GM12874 (cell line): ENCODE results near the gene LRIG3.

ENCODE experiments used
- TF ChIP-seq, protein P1 (sequence below): IDR thresholded peaks from 2 replicates; pipeline ENCODE4 v1.5.1; 2011; ENCODE audit warnings: low read depth, mild to moderate bottlenecking, control low read depth, low read length, moderate library complexity; ENCODE audit not compliant: insufficient read depth

The LRIG3 gene

DNA sequence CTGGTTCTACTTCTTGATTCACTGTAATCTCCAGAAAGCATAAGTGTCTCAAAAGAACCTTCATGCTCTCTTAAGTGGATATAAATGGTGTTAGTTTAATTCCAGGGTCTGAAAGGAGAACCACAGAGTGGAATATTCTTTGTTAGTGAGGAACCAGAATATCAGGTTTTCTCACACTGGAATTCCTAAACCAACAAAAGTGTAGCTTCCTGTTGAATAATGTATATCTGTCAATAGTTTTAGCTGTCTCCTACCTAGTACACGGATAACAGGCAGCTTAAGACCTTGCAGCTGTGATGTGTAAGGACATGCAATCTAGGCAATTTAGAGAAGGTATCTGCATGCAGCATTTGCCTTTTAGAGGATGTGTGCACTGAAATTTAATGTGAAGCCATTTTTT lies 24.0 kb downstream of the LRIG3 start:
- TF ChIP-seq, protein P1, sequence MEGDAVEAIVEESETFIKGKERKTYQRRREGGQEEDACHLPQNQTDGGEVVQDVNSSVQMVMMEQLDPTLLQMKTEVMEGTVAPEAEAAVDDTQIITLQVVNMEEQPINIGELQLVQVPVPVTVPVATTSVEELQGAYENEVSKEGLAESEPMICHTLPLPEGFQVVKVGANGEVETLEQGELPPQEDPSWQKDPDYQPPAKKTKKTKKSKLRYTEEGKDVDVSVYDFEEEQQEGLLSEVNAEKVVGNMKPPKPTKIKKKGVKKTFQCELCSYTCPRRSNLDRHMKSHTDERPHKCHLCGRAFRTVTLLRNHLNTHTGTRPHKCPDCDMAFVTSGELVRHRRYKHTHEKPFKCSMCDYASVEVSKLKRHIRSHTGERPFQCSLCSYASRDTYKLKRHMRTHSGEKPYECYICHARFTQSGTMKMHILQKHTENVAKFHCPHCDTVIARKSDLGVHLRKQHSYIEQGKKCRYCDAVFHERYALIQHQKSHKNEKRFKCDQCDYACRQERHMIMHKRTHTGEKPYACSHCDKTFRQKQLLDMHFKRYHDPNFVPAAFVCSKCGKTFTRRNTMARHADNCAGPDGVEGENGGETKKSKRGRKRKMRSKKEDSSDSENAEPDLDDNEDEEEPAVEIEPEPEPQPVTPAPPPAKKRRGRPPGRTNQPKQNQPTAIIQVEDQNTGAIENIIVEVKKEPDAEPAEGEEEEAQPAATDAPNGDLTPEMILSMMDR: no peak

DNA sequence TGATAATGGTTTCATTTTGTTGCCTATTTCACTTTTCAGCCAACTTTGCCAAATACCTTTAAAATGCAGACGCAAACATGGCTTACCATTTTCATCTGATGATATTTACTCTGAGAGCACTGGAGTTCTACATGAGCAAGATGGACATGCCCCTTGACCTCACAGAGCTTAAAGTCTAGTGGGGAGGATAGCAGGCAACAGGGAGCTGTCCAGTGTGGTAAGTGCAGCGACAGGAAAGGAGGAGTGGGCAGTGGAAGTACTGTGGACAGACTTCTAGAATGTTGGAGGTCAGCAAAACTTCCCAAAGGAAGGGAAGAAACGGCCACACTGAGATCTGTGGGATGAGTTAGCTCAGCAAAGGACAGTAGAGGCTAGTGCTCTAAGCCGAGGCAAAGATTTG lies 25.3 kb downstream of the LRIG3 start:
- TF ChIP-seq, protein P1: no peak

DNA sequence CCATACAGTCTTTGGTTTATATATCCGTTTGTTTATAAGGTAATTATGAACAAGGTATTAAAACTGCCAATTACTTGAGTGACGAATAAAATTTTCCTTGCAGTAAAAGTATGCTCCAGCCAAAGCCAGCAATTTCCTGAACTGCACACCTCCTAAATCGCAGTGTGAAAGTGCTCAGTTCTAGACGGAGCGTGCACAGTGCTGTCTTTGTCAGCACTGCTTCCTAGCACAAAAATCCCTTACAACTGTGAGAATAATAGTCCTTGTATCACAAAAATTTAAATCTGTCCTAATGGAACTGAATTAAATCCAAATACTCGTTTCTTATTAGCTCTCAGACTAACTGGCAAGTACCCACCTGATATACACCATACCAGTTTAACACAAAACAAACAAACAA lies 26.3 kb downstream of the LRIG3 start:
- TF ChIP-seq, protein P1: no peak

DNA sequence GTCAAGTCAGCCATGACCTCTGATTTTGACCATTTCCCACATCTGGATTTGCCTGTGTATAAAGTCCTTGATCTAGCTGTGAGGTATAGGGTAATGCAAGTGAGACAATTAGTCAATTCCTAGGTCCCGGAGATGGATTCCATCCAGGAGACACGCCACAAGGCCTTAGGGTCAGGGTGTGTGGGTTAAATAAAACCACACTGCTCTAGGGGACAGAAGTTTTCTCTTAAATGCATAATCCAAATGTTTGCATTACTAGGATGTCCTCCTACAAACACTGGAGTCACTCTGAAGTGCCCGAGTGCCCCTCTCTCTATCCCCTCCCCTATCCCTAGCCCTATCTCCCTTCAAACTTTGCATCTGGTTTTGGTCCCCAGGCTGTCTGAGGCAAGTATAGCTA lies 26.8 kb downstream of the LRIG3 start:
- TF ChIP-seq, protein P1: no peak

DNA sequence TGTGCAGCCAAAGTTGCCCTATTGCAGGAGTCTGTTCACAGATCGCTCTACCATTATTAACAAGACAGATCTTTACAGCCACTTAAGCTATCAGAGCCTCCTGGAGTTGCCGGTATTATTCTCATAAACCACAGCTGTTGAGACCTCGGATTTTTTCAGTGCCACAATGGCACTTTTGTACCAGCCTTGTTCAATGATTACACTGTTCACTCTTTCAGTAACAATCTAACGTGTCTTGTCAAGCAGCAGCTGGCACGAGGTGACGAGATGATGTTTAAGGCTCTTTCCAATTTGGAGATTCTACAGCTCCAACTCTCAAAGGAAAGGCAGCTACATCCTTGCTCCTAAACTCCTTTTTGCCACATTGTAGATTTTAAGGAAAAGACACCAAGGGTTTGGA lies 30.7 kb downstream of the LRIG3 start:
- TF ChIP-seq, protein P1: no peak

DNA sequence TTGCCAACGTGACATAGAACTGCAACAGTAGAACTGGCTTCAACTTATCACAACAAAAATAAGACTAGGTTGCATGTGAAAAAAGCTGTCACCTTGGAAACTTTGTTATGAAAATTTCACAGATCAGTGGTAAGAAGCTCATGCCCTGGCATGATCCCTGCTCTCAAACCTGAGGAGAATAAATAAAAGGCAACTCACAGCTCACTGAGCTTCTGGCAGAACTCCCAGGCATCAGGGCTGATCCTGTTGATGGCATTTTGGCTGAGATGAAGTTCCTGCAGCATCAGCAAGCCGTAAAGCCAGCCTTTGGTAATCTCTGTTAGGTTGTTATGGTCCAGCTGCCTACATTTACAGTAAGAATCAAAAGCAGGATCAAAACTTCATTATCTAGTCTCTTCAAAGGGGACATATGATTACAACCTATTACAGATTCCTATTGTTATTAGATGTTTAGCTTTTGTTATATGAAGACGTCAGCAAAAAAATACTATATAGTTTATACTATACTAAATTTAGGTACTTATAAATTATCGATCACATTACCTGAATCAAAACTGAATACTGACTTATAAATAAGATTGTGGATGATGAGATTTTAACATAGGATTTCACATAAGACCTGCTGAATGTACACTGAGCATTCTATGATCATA lies 32.0 kb downstream of the LRIG3 start:
- TF ChIP-seq, protein P1: no peak

DNA sequence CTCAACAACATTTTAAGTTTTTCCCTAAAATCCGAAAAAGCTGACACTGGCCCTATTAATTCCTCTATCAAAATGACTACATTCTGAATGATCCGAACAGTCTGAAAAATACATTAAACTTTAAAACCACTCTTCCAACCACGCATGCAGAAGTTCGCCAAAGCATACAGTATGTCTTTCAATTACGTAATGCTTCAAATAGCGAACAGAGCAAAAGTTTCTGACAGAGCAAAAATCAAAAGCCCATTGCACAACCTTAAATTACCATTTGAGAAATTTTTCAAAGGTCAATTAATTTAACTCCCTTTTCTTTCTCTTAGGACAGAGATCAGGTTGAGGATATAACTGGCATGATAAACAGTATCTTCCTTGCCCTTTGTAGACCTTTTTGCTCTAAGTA lies 33.2 kb downstream of the LRIG3 start:
- TF ChIP-seq, protein P1: no peak
